Measurements from ENCODE around the gene EEFSEC. TPM values are rescaled to one million over a fixed set of nuclear protein-coding genes. Genes with fewer than 3 reads are reported as not detected.

Gene EEFSEC
- total and polyA plus RNA-seq, 5 donors from 2014 or later = 16.9 to 21.9 (median 18.5) TPM

- H3K36me3 ChIP-seq (ENCODE audit: control insufficient read depth, insufficient read depth, low read length) = peaks cover 11% of the 10 kb centered on the region
- no peaks in the 10 kb centered on the region for H3K4me1 ChIP-seq (ENCODE audit: control insufficient read depth, insufficient read depth, low read length, poor library complexity, severe bottlenecking)
- H3K36me3 Mint-ChIP-seq = peaks cover 24% of the 10 kb centered on the region
- ATAC-seq (ENCODE audit: low read depth in 2 of 2) = no peak
- peaks cover 2 to 7% (median 5%) of the 10 kb centered on the region in 4 donors for H3K4me1 Mint-ChIP-seq
- DNase-seq = no peak
- H3K9me3 ChIP-seq (ENCODE audit: control insufficient read depth in 2 of 2, low read length in 2 of 2) = no peaks in the 10 kb centered on the region
- H3K27ac Mint-ChIP-seq = peak overlapping the region in 1 of 3 donors; percentile 62
- no peaks in the 10 kb centered on the region for H3K27me3 ChIP-seq (ENCODE audit: control insufficient read depth, insufficient read depth, low read length)
- H3K27me3 Mint-ChIP-seq = no peaks in the 10 kb centered on the region
- H3K9me3 Mint-ChIP-seq = no peaks in the 10 kb centered on the region
- no peak overlapping the region for H3K27ac ChIP-seq (ENCODE audit: insufficient read depth, low read length, poor library complexity, severe bottlenecking)
- no peak overlapping the region for H3K4me3 ChIP-seq (ENCODE audit: low read depth, low read length)
- no peak overlapping the region for H3K4me3 Mint-ChIP-seq
Measured at GRCh38 chr3:128336337-128337156, 183.3 kb downstream of the EEFSEC start.

DNA sequence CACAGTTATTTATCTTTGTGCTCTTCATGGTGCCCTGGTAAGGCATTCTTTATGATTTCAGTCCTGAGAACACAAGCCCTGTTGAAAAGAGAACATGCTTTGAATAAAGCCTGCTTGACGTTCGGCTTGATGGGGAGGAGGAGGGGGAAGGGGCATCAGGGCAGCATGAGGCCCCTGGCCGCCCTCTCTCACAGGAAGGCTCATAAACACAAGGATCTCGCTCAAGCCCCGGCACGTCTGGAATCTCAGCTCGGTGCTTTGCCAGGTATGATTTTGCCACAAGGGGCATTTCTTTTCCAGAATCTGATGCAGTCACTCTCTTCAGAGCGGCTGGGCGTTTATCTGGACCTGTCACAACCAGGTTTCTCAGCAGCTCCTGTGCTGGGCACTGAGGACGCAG, 184.0 kb downstream of the EEFSEC start:
- H3K9me3 Mint-ChIP-seq = no peaks in the 10 kb centered on the region
- H3K36me3 ChIP-seq (ENCODE audit: control insufficient read depth, insufficient read depth, low read length) = peaks cover 17% of the 10 kb centered on the region
- H3K27me3 ChIP-seq (ENCODE audit: control insufficient read depth, insufficient read depth, low read length) = no peaks in the 10 kb centered on the region
- H3K4me1 ChIP-seq (ENCODE audit: control insufficient read depth, insufficient read depth, low read length, poor library complexity, severe bottlenecking) = no peaks in the 10 kb centered on the region
- peak overlapping the region in 1 of 3 donors; percentile 20 for H3K27ac Mint-ChIP-seq
- H3K4me1 Mint-ChIP-seq = peaks cover 0 to 7% (median 3%) of the 10 kb centered on the region in 4 donors
- no peaks in the 10 kb centered on the region for H3K27me3 Mint-ChIP-seq
- no peak overlapping the region for H3K4me3 Mint-ChIP-seq
- no peaks in the 10 kb centered on the region for H3K9me3 ChIP-seq (ENCODE audit: control insufficient read depth in 2 of 2, low read length in 2 of 2)
- no peak overlapping the region for H3K27ac ChIP-seq (ENCODE audit: insufficient read depth, low read length, poor library complexity, severe bottlenecking)
- no peak for ATAC-seq (ENCODE audit: low read depth in 2 of 2)
- H3K36me3 Mint-ChIP-seq = peaks cover 24% of the 10 kb centered on the region
- H3K4me3 ChIP-seq (ENCODE audit: low read depth, low read length) = no peak overlapping the region
- DNase-seq = no peak

GRCh38 chr3:128338536-128339330, 185.5 kb downstream of the EEFSEC start:
- no peak for DNase-seq
- Mint-ChIP-seq H3K27ac (no peak overlapping the region), H3K4me3 (no peak overlapping the region), H3K4me1 (peaks cover 0 to 7% (median 4%) of the 10 kb centered on the region in 4 donors), H3K36me3 (peaks cover 15% of the 10 kb centered on the region), H3K27me3 (no peaks in the 10 kb centered on the region), H3K9me3 (no peaks in the 10 kb centered on the region)
- H3K9me3 ChIP-seq (ENCODE audit: control insufficient read depth in 2 of 2, low read length in 2 of 2) = no peaks in the 10 kb centered on the region
- no peak overlapping the region for H3K27ac ChIP-seq (ENCODE audit: insufficient read depth, low read length, poor library complexity, severe bottlenecking)
- H3K4me1 ChIP-seq (ENCODE audit: control insufficient read depth, insufficient read depth, low read length, poor library complexity, severe bottlenecking) = no peaks in the 10 kb centered on the region
- no peak overlapping the region for H3K4me3 ChIP-seq (ENCODE audit: low read depth, low read length)
- no peaks in the 10 kb centered on the region for H3K27me3 ChIP-seq (ENCODE audit: control insufficient read depth, insufficient read depth, low read length)
- ATAC-seq (ENCODE audit: low read depth in 2 of 2) = no peak
- peaks cover 20% of the 10 kb centered on the region for H3K36me3 ChIP-seq (ENCODE audit: control insufficient read depth, insufficient read depth, low read length)

- Histone ChIP-seq H3K27me3 (ENCODE audit: control insufficient read depth, insufficient read depth, low read length) (no peaks in the 10 kb centered on the region), H3K27ac (ENCODE audit: insufficient read depth, low read length, poor library complexity, severe bottlenecking) (no peak overlapping the region), H3K9me3 (ENCODE audit: control insufficient read depth in 2 of 2, low read length in 2 of 2) (no peaks in the 10 kb centered on the region), H3K4me1 (ENCODE audit: control insufficient read depth, insufficient read depth, low read length, poor library complexity, severe bottlenecking) (no peaks in the 10 kb centered on the region), H3K36me3 (ENCODE audit: control insufficient read depth, insufficient read depth, low read length) (peaks cover 20% of the 10 kb centered on the region), H3K4me3 (ENCODE audit: low read depth, low read length) (no peak overlapping the region)
- no peak overlapping the region for H3K27ac Mint-ChIP-seq
- H3K4me3 Mint-ChIP-seq = no peak overlapping the region
- H3K4me1 Mint-ChIP-seq = peaks cover 0 to 7% (median 4%) of the 10 kb centered on the region in 4 donors
- no peaks in the 10 kb centered on the region for H3K9me3 Mint-ChIP-seq
- H3K36me3 Mint-ChIP-seq = peaks cover 18% of the 10 kb centered on the region
- no peaks in the 10 kb centered on the region for H3K27me3 Mint-ChIP-seq
- DNase-seq (no peak), ATAC-seq (ENCODE audit: low read depth in 2 of 2) (no peak)
Measured at GRCh38 chr3:128339491-128340012, 186.3 kb downstream of the EEFSEC start.

GRCh38 chr3:128340198-128340903, 187.1 kb downstream of the EEFSEC start:
- Mint-ChIP-seq H3K27ac (no peak overlapping the region), H3K4me1 (peaks cover 0 to 7% (median 3%) of the 10 kb centered on the region in 4 donors), H3K27me3 (no peaks in the 10 kb centered on the region), H3K36me3 (peaks cover 18% of the 10 kb centered on the region), H3K4me3 (no peak overlapping the region), H3K9me3 (no peaks in the 10 kb centered on the region)
- Histone ChIP-seq H3K27me3 (ENCODE audit: control insufficient read depth, insufficient read depth, low read length) (no peaks in the 10 kb centered on the region), H3K4me1 (ENCODE audit: control insufficient read depth, insufficient read depth, low read length, poor library complexity, severe bottlenecking) (no peaks in the 10 kb centered on the region), H3K36me3 (ENCODE audit: control insufficient read depth, insufficient read depth, low read length) (peaks cover 20% of the 10 kb centered on the region), H3K4me3 (ENCODE audit: low read depth, low read length) (no peak overlapping the region), H3K9me3 (ENCODE audit: control insufficient read depth in 2 of 2, low read length in 2 of 2) (no peaks in the 10 kb centered on the region), H3K27ac (ENCODE audit: insufficient read depth, low read length, poor library complexity, severe bottlenecking) (no peak overlapping the region)
- ATAC-seq (ENCODE audit: low read depth in 2 of 2) = no peak
- no peak for DNase-seq

GRCh38 chr3:128340904-128341555, 187.7 kb downstream of the EEFSEC start:
- Mint-ChIP-seq H3K4me1 (peaks cover 0 to 7% (median 3%) of the 10 kb centered on the region in 4 donors), H3K27ac (no peak overlapping the region), H3K36me3 (peaks cover 17% of the 10 kb centered on the region), H3K9me3 (no peaks in the 10 kb centered on the region), H3K4me3 (no peak overlapping the region), H3K27me3 (no peaks in the 10 kb centered on the region)
- Histone ChIP-seq H3K9me3 (ENCODE audit: control insufficient read depth in 2 of 2, low read length in 2 of 2) (no peaks in the 10 kb centered on the region), H3K36me3 (ENCODE audit: control insufficient read depth, insufficient read depth, low read length) (peaks cover 20% of the 10 kb centered on the region), H3K27me3 (ENCODE audit: control insufficient read depth, insufficient read depth, low read length) (no peaks in the 10 kb centered on the region), H3K4me3 (ENCODE audit: low read depth, low read length) (no peak overlapping the region), H3K27ac (ENCODE audit: insufficient read depth, low read length, poor library complexity, severe bottlenecking) (no peak overlapping the region), H3K4me1 (ENCODE audit: control insufficient read depth, insufficient read depth, low read length, poor library complexity, severe bottlenecking) (no peaks in the 10 kb centered on the region)
- ATAC-seq (ENCODE audit: low read depth in 2 of 2) = no peak
- no peak for DNase-seq
